ENCODE data around the gene CABP2. TPM values are rescaled to one million over a fixed set of nuclear protein-coding genes. Genes with fewer than 3 reads are reported as not detected.

Gene CABP2
- total and polyA plus RNA-seq, 10 of the 15 experiments (the other 5 are each of a cell fraction or from before 2014, with no cell fraction given): not detected

DNA sequence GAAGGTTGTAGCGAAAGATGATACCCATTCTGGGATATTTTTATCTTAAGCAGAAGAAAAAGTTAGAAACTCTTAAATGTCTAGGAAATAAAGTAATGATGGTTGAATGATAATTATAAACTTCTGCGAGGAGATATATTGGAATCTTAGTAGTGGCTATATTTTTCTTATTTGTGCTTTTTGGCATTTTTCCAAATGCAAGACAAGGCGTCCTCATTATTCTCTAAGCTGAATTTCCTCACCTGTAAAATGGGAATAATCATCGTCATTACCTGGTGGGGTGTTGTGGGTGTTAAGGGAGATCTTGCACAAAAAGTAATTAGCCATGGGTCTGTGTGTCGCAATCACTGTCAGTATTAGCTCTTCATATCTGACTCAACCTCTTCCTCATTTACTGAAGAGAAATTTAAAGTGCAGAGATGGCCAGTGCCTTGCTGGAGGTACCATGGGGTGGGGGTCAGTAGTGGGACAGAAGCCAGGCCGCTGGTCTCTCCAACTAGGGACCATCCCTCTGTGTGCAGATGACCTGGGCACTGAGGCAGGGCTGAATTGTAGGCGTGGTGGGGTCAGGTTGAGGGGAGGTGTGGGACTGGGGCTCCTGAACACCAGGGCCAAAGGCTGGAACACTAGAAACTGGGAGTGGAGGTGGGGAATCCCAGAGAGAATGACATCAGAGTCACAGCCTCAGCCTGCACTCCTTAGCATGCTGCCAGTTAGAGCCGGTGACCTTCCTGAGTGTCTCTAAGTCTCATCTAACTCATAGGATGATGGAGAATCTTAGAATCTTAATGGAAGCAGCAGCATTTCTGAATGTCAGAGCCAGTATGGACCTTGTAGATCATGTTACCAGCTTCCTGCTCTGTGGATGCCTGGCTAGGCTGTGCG, 22.2 kb downstream of the CABP2 start:
- POLR2A ChIA-PET: interaction anchor here (1.0 kb wide), 1 partner anchor 18 kb away, joined by 3 read pairs; the partner anchor contains the start of gene AIP
- ATAC-seq: no peak
- Histone ChIP-seq H3K79me2 (ENCODE audit: control insufficient read depth, insufficient read depth, low read length) (peaks cover 16% of the 10 kb centered on the region), H3K9ac (ENCODE audit: control insufficient read depth, insufficient read depth, low read length) (no peak overlapping the region), H4K20me1 (ENCODE audit: control insufficient read depth, insufficient read depth) (no peaks in the 10 kb centered on the region), H2AFZ (ENCODE audit: control insufficient read depth, low read depth, low read length) (no peak overlapping the region), H3K4me1 (ENCODE audit: control insufficient read depth, insufficient read depth, low read length) (peaks cover 11% of the 10 kb centered on the region), H3K9me3 (replicated peaks; ENCODE audit: control insufficient read depth, insufficient read depth, low read length) (no peaks in the 10 kb centered on the region), H3K27me3 (replicated peaks in 1 of 2; ENCODE audit: control insufficient read depth in 2 of 2, insufficient read depth in 2 of 2, low read length in 1 of 2) (no peaks in the 10 kb centered on the region), H3K4me2 (ENCODE audit: control insufficient read depth, insufficient read depth) (no peak overlapping the region), H3K36me3 (ENCODE audit: control insufficient read depth in 2 of 2, insufficient read depth in 2 of 2, low read length in 1 of 2) (peaks cover 0 to 3% of the 10 kb centered on the region in 2 experiments; a peak in 2 of 4 replicates), H3K27ac (ENCODE audit: control insufficient read depth, insufficient read depth) (no peak overlapping the region), H3K4me3 (no peak overlapping the region)
- CTCF ChIA-PET: interaction anchor here (1.1 kb wide), 1 partner anchor 100 kb away, joined by 3 read pairs; the partner anchor contains the start of gene PPP1CA
- no TSS peak for BruUV-seq (replicated peaks)
- no peak for DNase-seq (ENCODE audit: low read depth, low spot score)
- no peak for FAIRE-seq
- WGBS (ENCODE audit: insufficient coverage, insufficient replicate concordance, low lambda C conversion rate, missing lambda C conversion rate): 85% methylated on average over 9 of the region's 9 CpGs
- in situ Hi-C loops (cut with MboI) (no loop called here), intact Hi-C loops (cut with micrococcal nuclease; ENCODE audit: unreplicated experiment) (no loop called here)
- TF ChIP-seq, protein P1, sequence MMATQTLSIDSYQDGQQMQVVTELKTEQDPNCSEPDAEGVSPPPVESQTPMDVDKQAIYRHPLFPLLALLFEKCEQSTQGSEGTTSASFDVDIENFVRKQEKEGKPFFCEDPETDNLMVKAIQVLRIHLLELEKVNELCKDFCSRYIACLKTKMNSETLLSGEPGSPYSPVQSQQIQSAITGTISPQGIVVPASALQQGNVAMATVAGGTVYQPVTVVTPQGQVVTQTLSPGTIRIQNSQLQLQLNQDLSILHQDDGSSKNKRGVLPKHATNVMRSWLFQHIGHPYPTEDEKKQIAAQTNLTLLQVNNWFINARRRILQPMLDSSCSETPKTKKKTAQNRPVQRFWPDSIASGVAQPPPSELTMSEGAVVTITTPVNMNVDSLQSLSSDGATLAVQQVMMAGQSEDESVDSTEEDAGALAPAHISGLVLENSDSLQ (IDR thresholded peaks at IDR 0.05): no peak
- TF ChIP-seq ZNF207 (IDR thresholded peaks at IDR 0.05; ENCODE audit: borderline replicate concordance): no peak
- no peak for TF ChIP-seq CBX3 (IDR thresholded peaks at IDR 0.05; ENCODE audit: borderline replicate concordance, low read depth)
- TF ChIP-seq, protein P2, sequence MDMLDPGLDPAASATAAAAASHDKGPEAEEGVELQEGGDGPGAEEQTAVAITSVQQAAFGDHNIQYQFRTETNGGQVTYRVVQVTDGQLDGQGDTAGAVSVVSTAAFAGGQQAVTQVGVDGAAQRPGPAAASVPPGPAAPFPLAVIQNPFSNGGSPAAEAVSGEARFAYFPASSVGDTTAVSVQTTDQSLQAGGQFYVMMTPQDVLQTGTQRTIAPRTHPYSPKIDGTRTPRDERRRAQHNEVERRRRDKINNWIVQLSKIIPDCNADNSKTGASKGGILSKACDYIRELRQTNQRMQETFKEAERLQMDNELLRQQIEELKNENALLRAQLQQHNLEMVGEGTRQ (IDR thresholded peaks at IDR 0.05; ENCODE audit: borderline replicate concordance, low read depth, low read length): no peak
- no peak for TF ChIP-seq PAX8 (IDR thresholded peaks at IDR 0.05)
- TF ChIP-seq HCFC1 (IDR thresholded peaks at IDR 0.05; ENCODE audit: low read length): no peak
- no peak for TF ChIP-seq NBN (IDR thresholded peaks at IDR 0.05)
- no peak for TF ChIP-seq CREB1 (IDR thresholded peaks at IDR 0.05; ENCODE audit: low read depth)
- TF ChIP-seq RAD21 (IDR thresholded peaks at IDR 0.05; ENCODE audit: insufficient read depth, low read depth, low read length): no peak
- no peak for TF ChIP-seq JUNB (IDR thresholded peaks at IDR 0.05)
- no peak for TF ChIP-seq BRCA1 (IDR thresholded peaks at IDR 0.05; ENCODE audit: low read depth, low read length)
- no peak for TF ChIP-seq WRNIP1 (IDR thresholded peaks at IDR 0.05; ENCODE audit: borderline replicate concordance, low read depth, low read length)
- TF ChIP-seq LARP7 (IDR thresholded peaks at IDR 0.05): no peak
- TF ChIP-seq, protein P3, sequence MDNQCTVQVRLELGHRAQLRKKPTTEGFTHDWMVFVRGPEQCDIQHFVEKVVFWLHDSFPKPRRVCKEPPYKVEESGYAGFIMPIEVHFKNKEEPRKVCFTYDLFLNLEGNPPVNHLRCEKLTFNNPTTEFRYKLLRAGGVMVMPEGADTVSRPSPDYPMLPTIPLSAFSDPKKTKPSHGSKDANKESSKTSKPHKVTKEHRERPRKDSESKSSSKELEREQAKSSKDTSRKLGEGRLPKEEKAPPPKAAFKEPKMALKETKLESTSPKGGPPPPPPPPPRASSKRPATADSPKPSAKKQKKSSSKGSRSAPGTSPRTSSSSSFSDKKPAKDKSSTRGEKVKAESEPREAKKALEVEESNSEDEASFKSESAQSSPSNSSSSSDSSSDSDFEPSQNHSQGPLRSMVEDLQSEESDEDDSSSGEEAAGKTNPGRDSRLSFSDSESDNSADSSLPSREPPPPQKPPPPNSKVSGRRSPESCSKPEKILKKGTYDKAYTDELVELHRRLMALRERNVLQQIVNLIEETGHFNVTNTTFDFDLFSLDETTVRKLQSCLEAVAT (IDR thresholded peaks at IDR 0.05): no peak
- no peak for TF ChIP-seq NFYA (IDR thresholded peaks at IDR 0.05; ENCODE audit: borderline replicate concordance, low read depth, low read length)
- no peak for TF ChIP-seq ZNF622 (IDR thresholded peaks at IDR 0.05)
- TF ChIP-seq SIN3A (IDR thresholded peaks at IDR 0.05; ENCODE audit: low read depth, low read length): no peak
- TF ChIP-seq STAT1 (conservative IDR thresholded peaks at IDR 0.05): no peak
- RAD21 ChIA-PET (ENCODE audit: unreplicated experiment): no interaction called here
- SMC1A ChIA-PET (ENCODE audit: uncharacterized antibody, unreplicated experiment): no interaction called here
